BLaER1 treated with 17β-estradiol and CSF1 and Interleukin-3, amounts not matched to agents 10 nM and 100 nM (cell line): ENCODE results near the gene BSDC1.
"Not testable (repeated sequence)": the region's sequence is repeated elsewhere in the genome, so short reads cannot be mapped to it uniquely, and the experiment has no call there.

Experiments
- H3K27ac ChIP-seq, 11 experiments: shearing (Covaris generic); formaldehyde crosslinking; 2 replicates each; pipeline ENCODE4 v1.8.1; 2022
- H3K27me3 ChIP-seq, 11 experiments: shearing (Covaris generic); formaldehyde crosslinking; 2 replicates each; pipeline ENCODE4 v1.8.1; 2022
- H3K36me3 ChIP-seq, 11 experiments: shearing (Covaris generic); formaldehyde crosslinking; 2 replicates each; pipeline ENCODE4 v1.8.1; 2022
- H3K4me1 ChIP-seq, 10 experiments: shearing (Covaris generic); formaldehyde crosslinking; 2 replicates each; pipeline ENCODE4 v1.8.1; 2022
- H3K4me2 ChIP-seq, 11 experiments: shearing (Covaris generic); formaldehyde crosslinking; 2 replicates each; pipeline ENCODE4 v1.8.1; 2022
- H3K4me3 ChIP-seq, 10 experiments: shearing (Covaris generic); formaldehyde crosslinking; 2 replicates each; pipeline ENCODE4 v1.8.1; 2022
- H3K9ac ChIP-seq, 11 experiments: shearing (Covaris generic); formaldehyde crosslinking; 2 replicates each; pipeline ENCODE4 v1.8.1; 2022
- H3K9me3 ChIP-seq, 11 experiments: shearing (Covaris generic); formaldehyde crosslinking; replicated peaks in 1 of 11; 2 replicates each; pipeline ENCODE4 v1.8.1; 2022
- H4K20me1 ChIP-seq, 11 experiments: shearing (Covaris generic); formaldehyde crosslinking; 2 replicates each; pipeline ENCODE4 v1.8.1; 2022
- Cebpa-rat ChIP-seq, 11 experiments: shearing (Covaris generic); IDR thresholded peaks; 2 replicates each; pipeline ENCODE4 v1.8.1; 2022

The BSDC1 gene

DNA sequence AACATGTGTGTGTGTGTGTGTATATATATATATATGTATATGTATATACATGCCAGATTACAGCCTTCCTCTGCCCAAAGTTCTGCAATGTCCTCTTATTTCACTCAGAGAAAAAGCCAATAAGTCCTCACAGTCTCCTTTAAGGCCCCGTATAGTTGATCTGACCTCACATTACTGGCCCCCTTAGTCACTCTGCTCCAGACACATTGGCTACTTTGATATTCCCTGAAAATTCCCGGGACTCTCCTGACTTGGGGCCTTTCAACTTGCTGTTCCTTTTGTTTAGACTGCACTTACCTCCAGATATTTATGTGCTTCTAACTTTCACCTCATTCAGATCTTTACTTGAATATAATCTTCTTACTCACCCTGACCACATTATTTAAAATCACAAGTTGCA, 4.2 kb upstream of the BSDC1 start:
- H3K27ac ChIP-seq: no peak overlapping the region
- no peaks in the 10 kb centered on the region for H3K36me3 ChIP-seq

DNA sequence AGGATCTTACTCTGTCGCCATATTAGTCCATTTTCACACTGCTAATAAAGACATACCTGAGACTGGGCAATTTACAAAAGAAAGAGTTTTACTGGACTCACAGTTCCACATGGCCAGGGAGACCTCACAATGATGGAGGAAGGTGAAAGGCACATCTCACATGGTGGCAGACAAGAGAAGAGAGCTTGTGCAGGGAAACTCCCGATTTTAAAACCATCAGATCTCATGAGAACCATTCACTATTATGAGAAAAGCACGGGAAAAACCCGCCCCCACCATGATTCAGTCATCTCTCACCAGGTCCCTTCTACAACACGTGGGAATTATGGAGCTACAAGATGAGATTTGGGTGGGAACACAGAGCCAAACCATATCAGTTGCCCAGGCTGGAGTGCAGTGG, 2.3 kb upstream of the BSDC1 start:
- peaks cover 31 to 36% (median 34%) of the 10 kb centered on the region in 10 experiments for H3K4me1 ChIP-seq
- not testable (repeated sequence) for H3K4me3 ChIP-seq, H3K9ac ChIP-seq, H3K4me2 ChIP-seq, H3K9me3 ChIP-seq, H3K27me3 ChIP-seq, H3K27ac ChIP-seq
- H3K36me3 ChIP-seq: peaks cover 5 to 18% (median 12%) of the 10 kb centered on the region in 11 experiments; a peak in 21 of 22 replicates
- peaks cover 0 to 16% (median 0%) of the 10 kb centered on the region in 11 experiments; a peak in 7 of 22 replicates for H4K20me1 ChIP-seq

More for the DNA sequence above, 4.2 kb upstream of the BSDC1 start:
- Histone ChIP-seq H3K4me3 (no peak overlapping the region), H3K9me3 (0 out of 22 replicates have a peak, but pooled peaks cover 0 to 5% (median 0%) of the 10 kb centered on the region in 11 experiments), H3K9ac (no peak overlapping the region; a peak in 1 of 22 replicates), H4K20me1 (peaks cover 0 to 1% (median 0%) of the 10 kb centered on the region in 11 experiments; a peak in 5 of 22 replicates), H3K4me1 (peaks cover 12 to 18% (median 15%) of the 10 kb centered on the region in 10 experiments), H3K4me2 (no peak overlapping the region), H3K27me3 (no peaks in the 10 kb centered on the region)
- TF ChIP-seq Cebpa-rat (IDR thresholded peaks at IDR 0.05): no peak

DNA sequence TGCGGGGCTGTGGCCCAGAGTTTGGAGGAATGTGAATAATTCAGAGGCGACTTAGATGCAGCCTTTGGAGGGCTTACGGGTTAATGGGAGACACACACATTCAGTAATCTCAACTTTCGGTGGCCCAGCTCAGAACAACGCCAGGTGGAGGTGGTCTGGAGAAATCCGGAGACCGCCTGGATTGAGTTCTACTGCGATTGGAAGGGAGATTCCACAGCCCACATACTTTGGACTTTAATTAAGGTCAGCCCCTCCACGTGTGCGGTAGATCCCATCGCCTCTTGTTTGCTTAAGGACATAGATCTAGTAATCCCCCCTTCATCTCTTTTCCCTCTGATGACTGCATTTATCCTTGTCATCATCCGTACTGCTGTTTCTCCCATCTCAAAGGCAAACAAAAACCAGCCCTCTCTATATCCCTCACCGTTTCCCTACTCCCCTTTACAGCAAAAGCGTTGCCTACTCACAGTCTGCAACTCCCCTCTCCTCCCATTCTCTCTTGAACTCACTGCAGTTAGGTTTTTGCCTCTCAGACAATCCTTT, 720 bp upstream of the BSDC1 start:
- peak overlapping the region; percentile 66 to 90 (median 84) for H3K4me3 ChIP-seq
- H3K4me2 ChIP-seq: peak overlapping the region; percentile 79 to 98 (median 92)
- no peak for TF ChIP-seq Cebpa-rat (IDR thresholded peaks at IDR 0.05)
- H3K27ac ChIP-seq: peak overlapping the region; percentile 71 to 91 (median 82)
- peaks cover 0 to 29% (median 10%) of the 10 kb centered on the region in 11 experiments; a peak in 9 of 22 replicates for H4K20me1 ChIP-seq
- peak overlapping the region; percentile 80 to 93 (median 89) for H3K9ac ChIP-seq
- H3K4me1 ChIP-seq: peaks cover 31 to 47% (median 39%) of the 10 kb centered on the region in 10 experiments
- peaks cover 21 to 33% (median 27%) of the 10 kb centered on the region in 11 experiments for H3K36me3 ChIP-seq
- 0 out of 22 replicates have a peak, but pooled peaks cover 0 to 5% (median 0%) of the 10 kb centered on the region in 11 experiments for H3K9me3 ChIP-seq
- no peaks in the 10 kb centered on the region for H3K27me3 ChIP-seq

DNA sequence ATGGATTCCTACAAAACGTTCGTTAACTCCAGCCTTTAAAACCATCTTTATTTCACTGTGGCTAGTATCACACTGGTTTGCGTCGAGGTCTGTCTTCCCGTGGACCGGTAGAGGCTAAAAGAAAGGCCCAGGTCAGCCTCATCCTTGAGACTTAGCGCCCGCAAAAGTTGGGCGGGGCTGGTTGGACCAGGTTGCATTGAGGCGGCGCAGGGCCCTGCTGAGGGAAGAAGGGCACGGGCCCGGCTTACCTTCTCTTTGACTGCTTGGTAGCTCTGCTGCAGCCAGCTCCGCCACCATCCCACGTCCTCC, 455 bp downstream of the BSDC1 start:
- H4K20me1 ChIP-seq: peaks cover 0 to 39% (median 15%) of the 10 kb centered on the region in 11 experiments; a peak in 10 of 22 replicates
- 0 out of 22 replicates have a peak, but pooled peaks cover 0 to 5% (median 0%) of the 10 kb centered on the region in 11 experiments for H3K9me3 ChIP-seq
- H3K4me2 ChIP-seq: peak overlapping the region; percentile 80 to 96 (median 91)
- H3K9ac ChIP-seq: peak overlapping the region; percentile 85 to 93 (median 89)
- H3K27ac ChIP-seq: peak overlapping the region; percentile 74 to 91 (median 86)
- no peak for TF ChIP-seq Cebpa-rat (IDR thresholded peaks at IDR 0.05)
- H3K36me3 ChIP-seq: peaks cover 30 to 44% (median 38%) of the 10 kb centered on the region in 11 experiments
- peaks cover 36 to 58% (median 46%) of the 10 kb centered on the region in 10 experiments for H3K4me1 ChIP-seq
- no peaks in the 10 kb centered on the region for H3K27me3 ChIP-seq
- peak overlapping the region; percentile 66 to 90 (median 84) for H3K4me3 ChIP-seq

DNA sequence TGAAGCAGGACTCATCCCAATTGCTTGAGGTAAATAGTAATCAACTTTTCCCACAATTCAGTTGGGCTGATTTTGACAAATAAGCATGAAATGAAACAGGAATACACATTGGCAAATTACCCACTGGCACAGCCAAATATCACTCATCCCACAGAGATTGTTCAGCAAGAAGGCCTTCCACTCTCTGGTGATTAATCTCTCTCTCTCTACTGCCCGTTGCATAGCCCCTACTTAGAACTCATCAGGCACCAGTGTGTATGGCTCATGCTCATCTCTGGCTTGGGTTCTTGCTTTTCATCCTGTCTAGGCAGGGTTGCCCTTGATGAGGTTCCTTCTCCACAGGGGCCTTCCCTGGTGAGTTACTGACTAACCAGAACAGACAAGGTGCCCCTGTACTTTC, 1.1 kb downstream of the BSDC1 start:
- TF ChIP-seq Cebpa-rat (IDR thresholded peaks at IDR 0.05): no peak
- Histone ChIP-seq H3K9me3 (0 out of 22 replicates have a peak, but pooled peaks cover 0 to 5% (median 0%) of the 10 kb centered on the region in 11 experiments), H3K36me3 (peaks cover 36 to 51% (median 45%) of the 10 kb centered on the region in 11 experiments), H3K27me3 (no peaks in the 10 kb centered on the region), H3K4me2 (peak overlapping the region; percentile 80 to 96 (median 91)), H4K20me1 (peaks cover 0 to 45% (median 19%) of the 10 kb centered on the region in 11 experiments; a peak in 10 of 22 replicates), H3K27ac (peak overlapping the region in 9 of 11 experiments; percentile 80 to 91 (median 86); a peak in 12 of 22 replicates), H3K4me1 (peaks cover 36 to 62% (median 50%) of the 10 kb centered on the region in 10 experiments), H3K4me3 (peak overlapping the region; percentile 66 to 90 (median 84)), H3K9ac (peak overlapping the region; percentile 85 to 93 (median 89))

DNA sequence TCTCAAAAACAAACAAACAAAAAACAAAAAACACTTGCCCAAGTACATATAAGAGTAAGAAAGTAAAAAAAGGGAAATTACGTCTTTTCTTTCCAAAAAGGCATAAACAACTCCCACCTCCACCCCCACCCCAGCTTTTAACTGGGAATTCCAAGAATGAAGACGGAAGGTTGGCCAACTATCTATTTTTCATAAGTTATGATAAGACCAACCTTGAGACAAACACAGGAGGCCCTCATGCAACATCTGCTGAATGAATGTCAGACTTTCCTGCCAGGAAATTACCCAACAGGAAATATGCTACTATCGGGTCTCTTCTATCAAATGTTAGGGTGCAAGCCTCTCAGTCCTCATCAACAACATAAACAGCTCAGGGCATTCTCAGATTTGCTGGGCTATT, 1.9 kb downstream of the BSDC1 start:
- TF ChIP-seq Cebpa-rat (IDR thresholded peaks at IDR 0.05): no peak
- Histone ChIP-seq H4K20me1 (peaks cover 0 to 50% (median 21%) of the 10 kb centered on the region in 11 experiments; a peak in 10 of 22 replicates), H3K9ac (peak overlapping the region; percentile 85 to 93 (median 89); a peak in 11 of 22 replicates), H3K4me1 (peaks cover 36 to 62% (median 51%) of the 10 kb centered on the region in 10 experiments), H3K4me2 (peak overlapping the region; percentile 80 to 96 (median 91)), H3K4me3 (peak overlapping the region in 8 of 10 experiments; percentile 74 to 90 (median 86); a peak in 10 of 20 replicates), H3K27me3 (no peaks in the 10 kb centered on the region), H3K36me3 (peaks cover 43 to 59% (median 52%) of the 10 kb centered on the region in 11 experiments), H3K27ac (peak overlapping the region in 6 of 11 experiments; percentile 18 to 91 (median 88); a peak in 10 of 22 replicates), H3K9me3 (0 out of 22 replicates have a peak, but pooled peaks cover 0 to 5% (median 0%) of the 10 kb centered on the region in 11 experiments)

DNA sequence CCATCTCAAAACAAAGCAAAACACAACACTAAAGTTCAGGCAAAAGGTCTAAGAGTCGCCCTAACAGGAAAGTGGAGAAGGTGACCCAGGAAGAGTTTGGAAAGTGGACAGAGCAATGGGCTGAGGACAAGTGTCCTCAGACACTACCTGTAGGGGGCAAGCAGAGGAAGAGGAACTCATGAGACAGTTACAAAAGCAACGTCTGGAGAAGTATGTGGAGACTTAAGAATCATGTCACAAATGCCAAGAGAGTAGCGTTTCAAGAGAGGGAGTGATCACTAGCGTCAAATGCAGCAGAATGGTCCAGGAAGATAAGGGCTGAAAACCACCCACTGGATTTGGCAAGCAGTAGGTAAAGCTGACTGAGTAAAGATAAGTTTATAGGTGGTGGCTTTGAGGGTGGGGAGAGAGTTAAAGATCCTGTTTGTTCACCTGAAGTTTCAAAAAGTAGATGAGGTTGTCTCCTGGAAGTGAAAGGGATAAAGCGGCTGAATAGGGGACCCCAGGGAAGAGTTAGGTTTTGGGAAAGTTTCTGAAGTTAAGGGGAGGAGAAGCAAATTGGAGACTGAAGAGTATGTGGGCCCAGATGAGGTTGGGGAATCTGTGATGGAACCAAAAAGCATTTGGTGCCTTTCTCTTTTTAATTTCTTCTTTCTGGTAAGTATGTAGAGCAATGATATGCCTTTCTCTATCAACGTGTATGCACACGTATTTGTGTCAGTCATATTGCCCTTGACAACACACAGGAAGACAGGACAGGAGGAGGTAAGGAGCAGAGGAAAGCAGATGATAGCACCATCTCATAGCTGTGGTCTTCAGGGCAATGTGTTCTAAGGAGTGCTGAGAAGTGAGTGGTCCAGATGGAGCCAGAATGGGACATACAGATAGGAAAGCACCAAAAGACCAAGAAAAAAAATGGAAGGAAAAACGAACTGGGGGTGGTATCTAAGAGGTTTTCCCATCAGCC, 3.1 kb downstream of the BSDC1 start:
- no peak overlapping the region; a peak in 1 of 22 replicates for H3K27ac ChIP-seq
- peak overlapping the region in 1 of 11 experiments; percentile 1; a peak in 1 of 22 replicates for H3K9ac ChIP-seq
- H3K4me3 ChIP-seq: no peak overlapping the region
- H3K27me3 ChIP-seq: no peaks in the 10 kb centered on the region
- peaks cover 36 to 62% (median 51%) of the 10 kb centered on the region in 10 experiments for H3K4me1 ChIP-seq
- no peaks in the 10 kb centered on the region for H3K9me3 ChIP-seq
- no peak for TF ChIP-seq Cebpa-rat (IDR thresholded peaks at IDR 0.05)
- H4K20me1 ChIP-seq: peaks cover 6 to 59% (median 24%) of the 10 kb centered on the region in 11 experiments; a peak in 10 of 22 replicates
- peak overlapping the region in 5 of 11 experiments; percentile 80 to 90 (median 89); a peak in 4 of 22 replicates for H3K4me2 ChIP-seq
- H3K36me3 ChIP-seq: peaks cover 54 to 70% (median 64%) of the 10 kb centered on the region in 11 experiments

DNA sequence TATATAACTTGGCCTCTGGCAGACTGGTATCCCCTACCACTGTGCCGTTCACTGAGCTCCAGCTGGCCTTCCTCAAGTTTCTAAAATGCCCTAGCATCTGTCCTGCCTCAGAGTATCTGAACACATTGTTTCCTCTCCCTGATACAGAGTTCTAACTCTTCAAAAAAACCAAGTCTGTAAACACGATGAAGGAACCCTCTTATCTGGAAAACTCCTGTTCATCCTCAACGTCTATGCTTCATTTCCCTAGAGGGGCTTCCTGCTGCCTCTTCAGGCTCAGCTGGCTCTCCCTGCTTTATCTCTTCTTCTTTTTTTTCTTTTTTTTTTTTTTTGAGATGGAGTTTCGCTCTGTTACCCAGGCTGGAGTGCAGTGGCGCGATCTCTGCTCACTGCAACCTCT, 5.6 kb downstream of the BSDC1 start:
- Histone ChIP-seq H3K36me3 (peaks cover 79 to 96% (median 89%) of the 10 kb centered on the region in 11 experiments), H3K9me3 (no peaks in the 10 kb centered on the region), H3K4me1 (peaks cover 24 to 51% (median 40%) of the 10 kb centered on the region in 10 experiments), H3K27ac (no peak overlapping the region), H3K9ac (peak overlapping the region in 2 of 11 experiments; percentile 12 to 33; a peak in 3 of 22 replicates), H3K4me3 (no peak overlapping the region), H3K4me2 (peak overlapping the region in 5 of 11 experiments; percentile 1 to 29 (median 12); a peak in 6 of 22 replicates), H3K27me3 (no peaks in the 10 kb centered on the region), H4K20me1 (peaks cover 6 to 67% (median 26%) of the 10 kb centered on the region in 11 experiments; a peak in 14 of 22 replicates)
- no peak for TF ChIP-seq Cebpa-rat (IDR thresholded peaks at IDR 0.05)
